CD14-positive monocyte (primary cell): ENCODE data around the gene MAD1L1. TPM values are rescaled to one million over a fixed set of nuclear protein-coding genes. Genes with fewer than 3 reads are reported as not detected.
A peak's percentile ranks its signal among the peaks of the same experiment; 100 is the strongest.

Experiments used
- DNase-seq, 3 donors: peaks; one replicate each; pipeline ENCODE4 v3.0.0-alpha.2; 2011 to 2022
- H2AFZ ChIP-seq: 2 replicates; pipeline ENCODE4 v1.6.0; 2012; ENCODE audit warnings: mild to moderate bottlenecking, low read depth, low read length, inconsistent platforms; ENCODE audit not compliant: insufficient read depth, poor library complexity, severe bottlenecking
- H3K27ac ChIP-seq, 2 donors: 1 replicate in 1 of 2; 2 replicates in 1 of 2; pipeline ENCODE4 v1.5.1; 2012 to 2013; ENCODE audit warnings: low read length in 2 of 2, control low read depth in 1 of 2, inconsistent platforms in 1 of 2, low read depth in 1 of 2, mild to moderate bottlenecking in 1 of 2
- H3K27me3 ChIP-seq, 2 donors: one replicate each; pipeline versions ENCODE4 v1.6.0 to v1.6.1; 2011 to 2013; ENCODE audit warnings: low read length in 2 of 2; ENCODE audit not compliant: control insufficient read depth in 2 of 2, insufficient read depth in 2 of 2
- H3K36me3 ChIP-seq, 2 donors: replicated peaks in 1 of 2; 1 replicate in 1 of 2; 2 replicates in 1 of 2; pipeline versions ENCODE4 v1.5.1 to v1.6.1; 2012 to 2013; ENCODE audit warnings: low read length in 2 of 2, control low read depth in 1 of 2, inconsistent platforms in 1 of 2, mild to moderate bottlenecking in 1 of 2; ENCODE audit not compliant: insufficient read depth in 2 of 2, control insufficient read depth in 1 of 2
- H3K4me1 ChIP-seq, 2 donors: 1 replicate in 1 of 2; 2 replicates in 1 of 2; pipeline versions ENCODE4 v1.5.1 to v1.6.1; 2012 to 2013; ENCODE audit warnings: low read length in 2 of 2, control low read depth in 1 of 2, inconsistent platforms in 1 of 2, mild to moderate bottlenecking in 1 of 2, moderate library complexity in 1 of 2; ENCODE audit not compliant: insufficient read depth in 2 of 2, control insufficient read depth in 1 of 2
- H3K4me2 ChIP-seq: replicated peaks from 2 replicates; pipeline ENCODE3; 2012; ENCODE audit warnings: low read length, moderate library complexity, mild to moderate bottlenecking; ENCODE audit not compliant: poor library complexity, severe bottlenecking; ENCODE audit errors: extremely low read depth
- H3K4me3 ChIP-seq, 3 experiments: fragments of 200-600 bp in 1 of 3; sonication (generic) in 1 of 3; replicated peaks in 1 of 3; 1 replicate in 2 of 3; 2 replicates in 1 of 3; pipeline ENCODE4 v1.5.1; 2011 to 2013; ENCODE audit warnings: low read length in 3 of 3, mild to moderate bottlenecking in 3 of 3, control low read depth in 2 of 3, low read depth in 2 of 3, inconsistent platforms in 1 of 3, moderate library complexity in 1 of 3
- H3K79me2 ChIP-seq: 2 replicates; pipeline ENCODE4 v1.6.0; 2012; ENCODE audit warnings: mild to moderate bottlenecking, control low read depth, inconsistent platforms, low read length, moderate library complexity; ENCODE audit not compliant: insufficient read depth
- H3K9ac ChIP-seq: 2 replicates; pipeline ENCODE4 v1.6.0; 2017; ENCODE audit warnings: low read length, mild to moderate bottlenecking; ENCODE audit not compliant: insufficient read depth, poor library complexity, severe bottlenecking
- H3K9me3 ChIP-seq, 2 donors: replicated peaks in 1 of 2; 1 replicate in 1 of 2; 2 replicates in 1 of 2; pipeline versions ENCODE4 v1.5.1 to v1.6.1; 2012 to 2013; ENCODE audit warnings: low read length in 2 of 2, control low read depth in 1 of 2; ENCODE audit not compliant: control insufficient read depth in 1 of 2, insufficient read depth in 1 of 2
- H4K20me1 ChIP-seq: 2 replicates; pipeline ENCODE4 v1.6.0; 2012; ENCODE audit warnings: mild to moderate bottlenecking, low read length, control low read depth, moderate library complexity; ENCODE audit not compliant: insufficient read depth
- H3K27ac Mint-ChIP-seq, 7 donors: one replicate each; pipeline ENCODE4 v1.8.0; 2020; ENCODE audit warnings: mild to moderate bottlenecking in 7 of 7, mixed read lengths in 7 of 7, moderate library complexity in 6 of 7, inconsistent platforms in 2 of 7
- H3K27me3 Mint-ChIP-seq, 3 donors: one replicate each; pipeline ENCODE4 v1.8.0; 2021 to 2022; ENCODE audit warnings: low read depth in 3 of 3, mild to moderate bottlenecking in 3 of 3, mixed read lengths in 3 of 3, moderate library complexity in 3 of 3, inconsistent platforms in 1 of 3
- H3K36me3 Mint-ChIP-seq, 2 donors: one replicate each; pipeline ENCODE4 v1.8.0; 2020; ENCODE audit warnings: mixed read lengths in 2 of 2, inconsistent platforms in 1 of 2, mild to moderate bottlenecking in 1 of 2
- H3K4me1 Mint-ChIP-seq: one replicate; pipeline ENCODE4 v1.8.0; 2020; ENCODE audit warnings: mild to moderate bottlenecking, mixed read lengths
- H3K4me3 Mint-ChIP-seq, 2 donors: one replicate each; pipeline ENCODE4 v1.8.0; 2020; ENCODE audit warnings: mild to moderate bottlenecking in 2 of 2, mixed read lengths in 2 of 2, moderate library complexity in 1 of 2
- H3K9me3 Mint-ChIP-seq, 7 donors: one replicate each; pipeline ENCODE4 v1.8.0; 2020 to 2022; ENCODE audit warnings: mixed read lengths in 7 of 7, mild to moderate bottlenecking in 6 of 7, moderate library complexity in 6 of 7, inconsistent platforms in 2 of 7
- WGBS: methylation state at CpG from one replicate; pipeline ENCODE4 v1.1.5; 2013; ENCODE audit warnings: missing lambda C conversion rate; ENCODE audit not compliant: insufficient coverage; 5-methylcytosine and 5-hydroxymethylcytosine counted together
- intact Hi-C, 2 donors: fragments of 100-400 bp; cut with micrococcal nuclease; formaldehyde crosslinking; loops; one replicate each; pipeline versions ENCODE4 v1.15.0 to v1.15.1; 2023
- polyA plus RNA-seq, 3 donors: library from polyadenylated mRNA; depleted of rRNA in 1 of 3; unstranded in 2 of 3; stranded (reverse) in 1 of 3; fragments of 300-500 nt in 2 of 3; fragments of >200 nt in 1 of 3; fragmentation: Illumina TruSeq in 2 of 3; gene quantifications; 1 replicate in 2 of 3; 2 replicates in 1 of 3; pipeline ENCODE4 v1.2.3, GENCODE V29; 2012 to 2021
- TF ChIP-seq, protein P1 (sequence below): fragments of 200-600 bp; IDR thresholded peaks from one replicate; pipeline ENCODE4 v1.8.0; 2022; ENCODE audit warnings: antibody characterized with exemption, mild to moderate bottlenecking

The MAD1L1 gene
- polyA plus RNA-seq, 3 donors, result 22.0 to 39.4 (median 33.2) TPM

DNA sequence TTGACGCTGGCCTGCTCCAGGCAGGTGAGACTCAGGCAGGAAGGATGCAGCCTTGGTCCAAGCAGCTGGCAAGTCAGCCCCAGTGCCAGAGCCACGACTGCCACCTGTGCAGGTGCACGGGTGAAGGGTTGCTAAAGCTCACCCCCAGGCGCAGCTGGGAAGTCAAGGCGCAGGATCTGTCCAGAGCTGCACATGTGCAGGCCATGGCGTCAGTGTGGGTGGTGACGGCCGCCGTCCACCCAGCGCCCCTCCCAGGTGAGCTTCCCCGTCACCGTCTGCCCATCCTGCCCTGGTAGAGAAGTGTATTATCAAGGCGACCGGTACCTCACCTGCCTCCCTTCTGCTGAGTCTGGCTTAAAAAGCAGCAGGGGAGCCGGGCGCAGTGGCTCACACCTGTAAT lies 110.1 kb downstream of the MAD1L1 start:
- H3K36me3 Mint-ChIP-seq, result peaks cover 37 to 66% of the 10 kb centered on the region in 2 donors
- H3K4me3 Mint-ChIP-seq, result no peak overlapping the region
- Histone ChIP-seq H3K36me3 (peaks cover 11 to 48% of the 10 kb centered on the region in 2 donors), H3K4me3 (no peak overlapping the region), H4K20me1 (no peaks in the 10 kb centered on the region), H3K27me3 (no peaks in the 10 kb centered on the region), H3K27ac (no peak overlapping the region), H3K4me1 (no peaks in the 10 kb centered on the region), H2AFZ (no peak overlapping the region), H3K9me3 (peaks cover 5 to 12% of the 10 kb centered on the region in 2 donors), H3K9ac (no peak overlapping the region), H3K4me2 (no peak overlapping the region), H3K79me2 (no peaks in the 10 kb centered on the region)
- no peaks in the 10 kb centered on the region for H3K27me3 Mint-ChIP-seq
- peaks cover 8% of the 10 kb centered on the region for H3K4me1 Mint-ChIP-seq
- H3K9me3 Mint-ChIP-seq, result peaks cover 10 to 16% (median 12%) of the 10 kb centered on the region in 7 donors
- intact Hi-C loops, result no loop called here
- TF ChIP-seq, protein P1, sequence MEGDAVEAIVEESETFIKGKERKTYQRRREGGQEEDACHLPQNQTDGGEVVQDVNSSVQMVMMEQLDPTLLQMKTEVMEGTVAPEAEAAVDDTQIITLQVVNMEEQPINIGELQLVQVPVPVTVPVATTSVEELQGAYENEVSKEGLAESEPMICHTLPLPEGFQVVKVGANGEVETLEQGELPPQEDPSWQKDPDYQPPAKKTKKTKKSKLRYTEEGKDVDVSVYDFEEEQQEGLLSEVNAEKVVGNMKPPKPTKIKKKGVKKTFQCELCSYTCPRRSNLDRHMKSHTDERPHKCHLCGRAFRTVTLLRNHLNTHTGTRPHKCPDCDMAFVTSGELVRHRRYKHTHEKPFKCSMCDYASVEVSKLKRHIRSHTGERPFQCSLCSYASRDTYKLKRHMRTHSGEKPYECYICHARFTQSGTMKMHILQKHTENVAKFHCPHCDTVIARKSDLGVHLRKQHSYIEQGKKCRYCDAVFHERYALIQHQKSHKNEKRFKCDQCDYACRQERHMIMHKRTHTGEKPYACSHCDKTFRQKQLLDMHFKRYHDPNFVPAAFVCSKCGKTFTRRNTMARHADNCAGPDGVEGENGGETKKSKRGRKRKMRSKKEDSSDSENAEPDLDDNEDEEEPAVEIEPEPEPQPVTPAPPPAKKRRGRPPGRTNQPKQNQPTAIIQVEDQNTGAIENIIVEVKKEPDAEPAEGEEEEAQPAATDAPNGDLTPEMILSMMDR, result no peak
- peak overlapping the region in 1 of 7 donors; percentile 45 for H3K27ac Mint-ChIP-seq
- no peak for DNase-seq
- 96% methylated on average over 12 of the region's 16 CpGs for WGBS

DNA sequence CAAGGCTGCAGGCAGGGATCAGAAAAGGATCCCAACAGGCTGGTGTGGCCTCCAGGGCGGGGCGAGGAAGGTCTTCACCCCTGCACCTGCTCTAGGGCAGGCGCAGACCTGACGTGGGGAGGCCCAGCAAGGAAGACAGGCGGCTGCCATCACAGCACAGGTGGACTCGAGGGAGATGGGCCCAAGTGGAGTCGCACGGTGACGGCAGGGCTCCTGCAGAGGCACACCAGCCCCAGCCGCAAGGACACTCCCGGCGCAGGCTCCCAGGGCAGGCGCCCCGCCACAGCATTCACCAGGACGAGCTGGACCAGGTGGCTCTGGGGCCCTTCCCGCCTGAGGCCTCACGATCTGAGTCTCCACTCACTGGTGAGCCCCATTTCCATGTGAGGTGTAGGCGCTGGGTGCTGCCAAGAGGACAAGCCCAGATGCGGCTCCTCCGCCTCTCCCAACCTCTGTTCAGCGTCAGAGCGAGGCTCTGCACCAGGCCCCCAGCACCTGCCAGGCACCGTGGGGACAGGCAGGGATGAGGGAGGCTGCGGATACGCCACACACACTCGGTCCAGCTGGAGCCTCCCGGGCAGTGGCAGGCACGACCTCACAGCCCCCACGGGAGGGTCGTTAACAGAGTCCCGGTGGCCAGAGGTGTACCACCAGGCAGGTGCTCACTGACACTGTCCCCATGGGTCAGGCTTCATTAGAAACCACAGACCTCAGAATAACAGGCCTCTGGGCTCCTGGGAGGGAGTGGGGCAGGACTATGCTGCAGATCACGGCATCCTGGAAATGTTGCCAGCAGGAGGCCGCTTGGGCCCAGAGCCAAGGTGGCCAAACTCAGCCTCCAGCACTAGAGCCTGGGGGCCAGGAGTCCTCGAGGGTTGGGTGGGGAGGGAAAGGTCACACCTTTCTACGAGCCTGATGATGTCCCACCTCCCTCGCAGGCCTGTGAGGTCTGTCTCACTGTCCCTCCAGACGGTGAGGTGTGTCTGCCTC lies 111.6 kb downstream of the MAD1L1 start:
- H4K20me1 ChIP-seq, result no peaks in the 10 kb centered on the region
- H3K4me1 ChIP-seq, result peaks cover 0 to 3% of the 10 kb centered on the region in 2 donors
- no peaks in the 10 kb centered on the region for H3K79me2 ChIP-seq
- 95% methylated on average over 27 of the region's 37 CpGs for WGBS
- Mint-ChIP-seq H3K4me3 (no peak overlapping the region), H3K27ac (peak overlapping the region in 1 of 7 donors; percentile 69), H3K4me1 (peaks cover 11% of the 10 kb centered on the region), H3K27me3 (peaks cover 0 to 2% (median 0%) of the 10 kb centered on the region in 3 donors), H3K36me3 (peaks cover 42 to 59% of the 10 kb centered on the region in 2 donors), H3K9me3 (peaks cover 15 to 21% (median 17%) of the 10 kb centered on the region in 7 donors)
- H3K4me2 ChIP-seq, result no peak overlapping the region
- H3K9ac ChIP-seq, result no peak overlapping the region
- DNase-seq, result no peak
- peaks cover 11 to 36% of the 10 kb centered on the region in 2 donors for H3K36me3 ChIP-seq
- intact Hi-C loops, result no loop called here
- H3K27me3 ChIP-seq, result no peaks in the 10 kb centered on the region
- peaks cover 5 to 17% of the 10 kb centered on the region in 2 donors for H3K9me3 ChIP-seq
- no peak overlapping the region for H3K27ac ChIP-seq
- H2AFZ ChIP-seq, result no peak overlapping the region
- TF ChIP-seq, protein P1, result no peak
- no peak overlapping the region for H3K4me3 ChIP-seq
